ENCODE data around the gene CARD11.

GRCh38 chr7:3028071-3028757, 15.5 kb downstream of the CARD11 start:
- no peak for TF ChIP-seq ZC3H10 (CRISPR knock-in tag; IDR thresholded peaks at IDR 0.05)
- no peak for TF ChIP-seq ZFP3 (CRISPR knock-in tag; IDR thresholded peaks at IDR 0.05)
- TF ChIP-seq ZNF565 (CRISPR knock-in tag; conservative IDR thresholded peaks at IDR 0.05; ENCODE audit: low read depth): no peak
- TF ChIP-seq TSHZ2 (CRISPR knock-in tag; IDR thresholded peaks at IDR 0.05): 0 out of 2 replicates have a peak, but pooled peaks have one; percentile 11
- no peak for TF ChIP-seq ESRRG (CRISPR knock-in tag; IDR thresholded peaks at IDR 0.05)
- no peak for TF ChIP-seq CREB5 (CRISPR knock-in tag; IDR thresholded peaks at IDR 0.05; ENCODE audit: low read depth)
- TF ChIP-seq ZNF70 (CRISPR knock-in tag; IDR thresholded peaks at IDR 0.05): no peak
- no peak for TF ChIP-seq PATZ1 (CRISPR knock-in tag; IDR thresholded peaks at IDR 0.05; ENCODE audit: borderline replicate concordance)
- TF ChIP-seq SNAI2 (CRISPR knock-in tag; IDR thresholded peaks at IDR 0.05): no peak
- no peak for TF ChIP-seq ZFP30 (CRISPR knock-in tag; IDR thresholded peaks at IDR 0.05)
- no peak for TF ChIP-seq POU6F1 (CRISPR knock-in tag; IDR thresholded peaks at IDR 0.05; ENCODE audit: borderline replicate concordance, low read depth)
- TF ChIP-seq CSDC2 (CRISPR knock-in tag; IDR thresholded peaks at IDR 0.05): no peak
- no peak for TF ChIP-seq GLIS3 (CRISPR knock-in tag; IDR thresholded peaks at IDR 0.05)
- no peak for TF ChIP-seq TOX (CRISPR knock-in tag; IDR thresholded peaks at IDR 0.05; ENCODE audit: borderline replicate concordance)

Data from SK-N-SH treated with all-trans-retinoic acid at 6 μM for 48 hours (cell line).